Esophagus squamous epithelium (tissue), 5 donors: ENCODE results near the gene ITGB3. TPM values are rescaled to one million over a fixed set of nuclear protein-coding genes. Genes with fewer than 3 reads are reported as not detected.

Experiments
- DNase-seq: peaks from one replicate; lab custom pipeline; 2025; lab: John Stamatoyannopoulos, UW
- H3K27ac ChIP-seq, 4 donors: fragments of 200-600 bp; sonication (generic); one replicate each; pipeline ENCODE4 v1.5.1; 2016 to 2019; ENCODE audit warnings: mild to moderate bottlenecking in 1 of 4
- H3K27me3 ChIP-seq, 4 donors: fragments of 200-600 bp; sonication (generic); 1 replicate in 3 of 4; 2 replicates in 1 of 4; pipeline versions ENCODE4 v1.5.1 to v1.6.0; 2017 to 2021; ENCODE audit warnings: antibody characterized with exemption in 1 of 4
- H3K36me3 ChIP-seq, 3 donors: fragments of 200-600 bp; sonication (generic); one replicate each; pipeline ENCODE4 v1.5.1; 2016 to 2019
- H3K4me1 ChIP-seq, 3 donors: fragments of 200-600 bp; sonication (generic); one replicate each; pipeline ENCODE4 v1.5.1; 2017 to 2019
- H3K4me3 ChIP-seq, 4 donors: fragments of 200-600 bp; sonication (generic); 1 replicate in 3 of 4; 2 replicates in 1 of 4; pipeline ENCODE4 v1.5.1; 2016 to 2019; ENCODE audit warnings: mild to moderate bottlenecking in 2 of 4, moderate library complexity in 1 of 4
- H3K9me3 ChIP-seq, 3 donors: fragments of 200-600 bp; sonication (generic); one replicate each; pipeline ENCODE4 v1.5.1; 2016 to 2019
- POLR2A ChIP-seq, 4 donors: fragments of 450-650 bp; IDR thresholded peaks; one replicate each; pipeline ENCODE4 v1.6.1; 2017; ENCODE audit warnings: antibody characterized with exemption in 4 of 4, mild to moderate bottlenecking in 4 of 4, moderate library complexity in 3 of 4
- WGBS, 2 donors: methylation state at CpG; one replicate each; pipeline ENCODE4 v1.1.5; 2018; 5-methylcytosine and 5-hydroxymethylcytosine counted together
- intact Hi-C: fragments of 100-400 bp; cut with DNase I; formaldehyde crosslinking; loops from one replicate; pipeline ENCODE4 v1.15.0; 2022
- small RNA-seq, 4 donors: library from RNA; depleted of rRNA; stranded (forward); fragments of <200 nt; gene quantifications; one replicate each; pipeline ENCODE3, GENCODE V24; 2016
- total RNA-seq, 4 donors: library from RNA; depleted of rRNA; stranded (reverse); fragments of >200 nt; gene quantifications; one replicate each; pipeline ENCODE4 v1.1.0, GENCODE V29; 2016
- TF ChIP-seq, protein P1 (sequence below), 6 experiments: fragments of 450-650 bp in 4 of 6; fragments of 200-600 bp in 2 of 6; sonication (generic) in 2 of 6; IDR thresholded peaks; one replicate each; pipeline ENCODE4 v1.5.1; 2016 to 2019; ENCODE audit warnings: antibody characterized with exemption in 6 of 6, mild to moderate bottlenecking in 4 of 6, moderate library complexity in 4 of 6
- donor health status: DM: yes; HTN: yes; CAD: no.

Gene ITGB3
- total RNA-seq, 4 donors from 2014 or later = 0.23 to 7.2 (median 2.8) TPM

- TF ChIP-seq, protein P1, sequence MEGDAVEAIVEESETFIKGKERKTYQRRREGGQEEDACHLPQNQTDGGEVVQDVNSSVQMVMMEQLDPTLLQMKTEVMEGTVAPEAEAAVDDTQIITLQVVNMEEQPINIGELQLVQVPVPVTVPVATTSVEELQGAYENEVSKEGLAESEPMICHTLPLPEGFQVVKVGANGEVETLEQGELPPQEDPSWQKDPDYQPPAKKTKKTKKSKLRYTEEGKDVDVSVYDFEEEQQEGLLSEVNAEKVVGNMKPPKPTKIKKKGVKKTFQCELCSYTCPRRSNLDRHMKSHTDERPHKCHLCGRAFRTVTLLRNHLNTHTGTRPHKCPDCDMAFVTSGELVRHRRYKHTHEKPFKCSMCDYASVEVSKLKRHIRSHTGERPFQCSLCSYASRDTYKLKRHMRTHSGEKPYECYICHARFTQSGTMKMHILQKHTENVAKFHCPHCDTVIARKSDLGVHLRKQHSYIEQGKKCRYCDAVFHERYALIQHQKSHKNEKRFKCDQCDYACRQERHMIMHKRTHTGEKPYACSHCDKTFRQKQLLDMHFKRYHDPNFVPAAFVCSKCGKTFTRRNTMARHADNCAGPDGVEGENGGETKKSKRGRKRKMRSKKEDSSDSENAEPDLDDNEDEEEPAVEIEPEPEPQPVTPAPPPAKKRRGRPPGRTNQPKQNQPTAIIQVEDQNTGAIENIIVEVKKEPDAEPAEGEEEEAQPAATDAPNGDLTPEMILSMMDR (IDR thresholded peaks at IDR 0.05) = no peak
- TF ChIP-seq POLR2A (IDR thresholded peaks at IDR 0.05) = no peak
- no peaks in the 10 kb centered on the region for H3K9me3 ChIP-seq
- no peak overlapping the region for H3K27ac ChIP-seq
- no peak overlapping the region for H3K4me3 ChIP-seq
- no peak for DNase-seq
- no peaks in the 10 kb centered on the region for H3K36me3 ChIP-seq
- intact Hi-C loops = no loop called here
- H3K4me1 ChIP-seq = peaks cover 0 to 11% (median 0%) of the 10 kb centered on the region in 3 donors
- H3K27me3 ChIP-seq = no peaks in the 10 kb centered on the region
- WGBS, 2 donors = 60 to 91% methylated on average over 1 of the region's 1 CpG
Observed at GRCh38 chr17:47358652-47359051, 105.0 kb downstream of the ITGB3 start.

Small RNA genes lying within 50 kb of the gene (small RNA-seq; reads per million reads assigned to genes)
- gene RNU7-186P = 0 reads per million in 4 donors

Other genes with a start within 250 kb of the ITGB3 start
- gene CDC27, start 64.5 kb upstream of the ITGB3 start, total RNA-seq = 10 to 100 TPM; 26.4 to 45.9 (median 38.3) TPM
- gene MYL4, start 44.5 kb upstream of the ITGB3 start, total RNA-seq = not detected
- gene EFCAB13, start 70.1 kb downstream of the ITGB3 start, total RNA-seq = 1 to 10 TPM in 2 of 4 donors, under 1 TPM in 2; 0.31 to 6.7 (median 2.4) TPM